NCI-H82 treated with DMSO at 0.1 percent for 48 hours (cell line): ENCODE data around the gene SIX5.
"Not testable (repeated sequence)": the region's sequence is repeated elsewhere in the genome, so short reads cannot be mapped to it uniquely, and the experiment has no call there.

ENCODE experiments used
- DNase-seq: peaks from one replicate; lab custom pipeline; 2025; ENCODE audit not compliant: unreplicated experiment; lab: John Stamatoyannopoulos, UW

Gene SIX5

DNA sequence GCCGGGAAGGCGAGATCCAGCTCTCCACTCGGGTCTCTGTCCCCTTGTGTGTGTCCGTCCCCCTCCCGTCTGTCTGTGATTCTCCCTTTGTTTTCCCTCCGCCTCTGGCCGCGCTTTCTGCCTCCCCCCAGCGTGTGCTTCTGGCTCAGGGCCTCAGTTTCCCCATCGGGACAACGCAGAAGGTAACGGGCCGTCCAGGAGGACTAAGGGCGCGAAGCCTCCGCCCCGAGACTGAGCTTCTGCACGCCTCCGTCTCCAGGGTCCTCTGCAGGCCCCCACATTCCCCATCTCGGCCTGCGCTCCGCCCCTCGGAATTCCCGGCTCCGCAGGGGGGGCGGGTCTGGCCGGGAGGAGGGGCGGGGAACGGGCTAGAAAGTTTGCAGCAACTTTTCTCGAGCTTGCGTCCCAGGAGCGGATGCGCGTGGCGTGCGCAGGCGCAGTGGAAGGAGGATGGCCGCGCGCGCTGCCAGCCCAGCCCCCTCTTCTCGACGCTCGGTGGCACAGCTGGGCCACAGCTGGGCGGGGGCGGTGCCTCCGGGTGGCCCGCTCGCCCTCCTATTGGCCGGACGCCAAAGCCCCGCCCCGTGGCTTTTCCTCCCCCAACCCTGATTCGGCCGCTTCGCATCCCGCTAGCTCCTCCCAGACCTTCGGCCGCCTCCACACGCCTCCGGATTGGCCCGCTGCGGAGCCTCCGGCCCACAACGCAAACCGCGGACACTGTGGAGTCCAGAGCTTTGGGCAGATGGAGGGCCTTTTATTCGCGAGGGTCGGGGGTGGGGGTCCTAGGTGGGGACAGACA is at the start of gene SIX5:
TSS of gene SIX5 (minus strand) at position 269 of the 799 bp plus-strand sequence. CDS start 408 bp downstream, outside the sequence.
- DNase-seq = peak; percentile 89

DNA sequence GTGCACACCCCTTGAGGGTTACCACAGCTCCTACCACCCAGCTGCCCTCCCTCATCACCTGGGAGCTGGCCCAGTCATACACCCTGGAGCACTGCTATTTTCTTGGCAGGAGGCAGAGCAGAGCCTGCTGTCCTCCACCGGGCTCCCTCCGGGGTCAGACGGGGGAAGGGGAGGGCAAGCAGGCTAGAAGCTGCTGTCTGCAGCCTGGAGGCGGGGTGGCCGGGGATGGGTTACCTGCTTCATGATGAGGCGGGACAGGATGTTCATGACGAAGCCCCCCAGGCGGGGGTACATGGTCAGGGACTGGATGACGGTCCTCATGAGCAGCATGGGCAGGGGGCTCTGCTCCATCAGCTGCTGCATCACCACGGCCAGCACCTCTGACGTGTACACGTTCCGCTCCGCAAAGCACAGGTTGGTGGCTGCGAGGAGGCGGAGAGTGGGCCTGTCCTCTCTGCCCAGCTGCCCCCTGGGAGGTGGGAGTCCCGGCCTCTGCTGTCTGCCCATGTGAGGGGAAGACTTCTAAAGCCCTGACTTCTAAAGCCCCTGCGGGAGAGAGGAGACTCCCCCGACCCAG is 48.8 kb upstream of the SIX5 start:
- DNase-seq = no peak

DNA sequence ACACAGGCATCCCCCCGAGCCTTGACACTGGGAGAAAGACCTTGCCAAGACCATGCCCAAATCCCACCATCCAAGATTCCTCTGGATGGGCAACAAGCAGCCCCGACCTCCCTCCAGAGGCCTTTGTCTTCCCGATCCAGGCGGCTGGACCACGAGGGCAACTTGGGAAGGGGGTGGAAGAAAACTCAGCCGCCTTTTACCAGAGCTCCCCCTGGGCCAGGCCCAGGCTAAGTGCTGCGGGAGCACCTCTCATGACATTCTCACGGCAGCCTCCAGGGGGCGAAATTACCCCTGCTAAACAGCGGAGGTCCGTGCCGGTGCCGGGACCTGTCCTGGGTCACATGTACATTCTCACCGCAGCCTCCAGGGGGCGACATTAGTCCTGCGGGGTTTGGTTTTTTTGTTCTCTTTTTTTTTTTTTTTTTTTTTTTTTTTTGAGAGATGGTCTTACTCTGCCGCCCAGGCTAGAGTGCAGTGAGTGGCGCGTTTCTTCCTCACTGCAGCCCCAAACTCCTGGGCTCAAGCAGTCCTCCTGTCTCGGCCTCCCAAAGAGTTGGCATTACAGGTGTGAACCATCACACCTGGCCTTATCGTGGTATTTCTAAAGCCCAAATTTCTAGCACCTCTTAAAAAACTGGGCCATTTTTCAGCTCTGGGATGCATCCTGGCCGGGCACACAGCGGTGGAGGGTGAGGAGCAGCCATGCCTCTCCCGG is 48.1 kb upstream of the SIX5 start:
- peak; percentile 77 for DNase-seq

DNA sequence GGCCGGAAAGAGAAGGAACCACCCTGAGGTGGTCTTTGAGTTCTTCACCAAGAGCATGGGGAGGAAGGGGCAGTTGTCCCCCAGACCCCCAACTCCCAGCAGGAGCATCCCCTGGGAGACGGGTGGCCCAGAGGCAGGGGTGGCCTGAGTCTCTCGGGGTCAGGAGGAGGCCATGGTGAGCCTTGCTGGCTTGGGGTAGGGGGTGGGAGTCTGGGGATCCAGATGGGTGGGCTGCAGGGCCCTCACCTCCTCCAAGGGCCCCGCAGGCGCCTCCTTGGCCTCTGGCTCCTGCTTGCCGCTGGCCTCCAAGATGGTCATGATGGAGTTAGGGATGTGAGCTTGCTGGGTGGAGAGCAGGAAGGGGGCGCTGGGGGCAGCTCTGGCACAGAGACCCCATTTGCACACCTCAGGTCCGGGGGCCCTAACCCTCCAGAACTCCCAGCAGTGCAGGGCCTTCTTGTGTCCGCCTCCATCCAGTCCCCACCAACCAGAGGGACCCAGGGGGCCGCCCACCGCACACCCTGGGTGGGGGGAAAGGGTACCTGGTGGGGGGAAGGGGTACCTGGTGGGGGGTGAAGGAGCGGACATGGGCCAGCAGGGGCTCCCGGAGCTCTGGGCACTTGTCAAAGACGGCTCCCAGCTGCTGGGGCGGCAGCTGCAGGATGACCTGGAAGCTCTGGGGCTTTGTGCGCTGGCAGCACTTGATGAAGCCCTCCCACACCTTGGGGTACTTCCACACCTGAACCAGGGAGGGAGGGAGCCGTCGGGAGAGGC is 47.4 kb upstream of the SIX5 start:
- no peak for DNase-seq

DNA sequence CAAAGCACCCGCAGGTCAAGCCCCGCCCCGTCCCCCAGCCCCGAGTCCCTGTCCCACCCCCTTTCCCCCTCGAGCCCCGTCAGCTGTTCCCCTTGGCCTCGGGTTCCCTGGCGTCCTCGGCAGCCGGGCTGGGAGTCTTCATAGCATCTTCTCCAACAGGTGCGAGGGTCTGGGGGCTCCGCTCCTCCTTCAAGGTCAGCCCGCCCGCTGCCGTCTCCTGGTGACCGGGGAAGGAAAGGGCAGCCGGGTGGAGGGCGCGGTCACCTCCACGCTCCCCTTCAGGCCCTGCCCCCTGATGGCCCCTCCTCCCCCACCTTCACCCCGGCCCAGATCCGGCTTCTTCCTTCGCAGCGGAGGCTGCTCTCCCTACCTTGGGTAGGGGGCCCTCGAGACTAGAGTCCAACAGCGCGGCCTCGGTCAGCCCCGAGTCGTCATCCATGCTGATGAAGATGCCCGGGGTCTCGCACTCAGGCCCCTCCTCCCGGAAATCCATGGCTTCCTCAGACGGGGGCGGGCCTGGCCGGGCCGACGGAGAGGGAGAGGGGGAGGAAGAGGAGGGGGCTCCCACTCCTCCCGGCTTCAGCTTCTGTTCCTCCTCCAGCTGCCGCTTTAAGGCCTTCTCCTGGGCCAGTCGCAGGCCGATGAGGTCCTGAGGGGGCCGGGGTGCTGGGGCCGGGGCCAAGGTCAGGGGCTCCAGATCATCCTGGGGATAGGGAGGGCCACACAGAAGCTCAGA is 46.6 kb upstream of the SIX5 start:
- DNase-seq = no peak

DNA sequence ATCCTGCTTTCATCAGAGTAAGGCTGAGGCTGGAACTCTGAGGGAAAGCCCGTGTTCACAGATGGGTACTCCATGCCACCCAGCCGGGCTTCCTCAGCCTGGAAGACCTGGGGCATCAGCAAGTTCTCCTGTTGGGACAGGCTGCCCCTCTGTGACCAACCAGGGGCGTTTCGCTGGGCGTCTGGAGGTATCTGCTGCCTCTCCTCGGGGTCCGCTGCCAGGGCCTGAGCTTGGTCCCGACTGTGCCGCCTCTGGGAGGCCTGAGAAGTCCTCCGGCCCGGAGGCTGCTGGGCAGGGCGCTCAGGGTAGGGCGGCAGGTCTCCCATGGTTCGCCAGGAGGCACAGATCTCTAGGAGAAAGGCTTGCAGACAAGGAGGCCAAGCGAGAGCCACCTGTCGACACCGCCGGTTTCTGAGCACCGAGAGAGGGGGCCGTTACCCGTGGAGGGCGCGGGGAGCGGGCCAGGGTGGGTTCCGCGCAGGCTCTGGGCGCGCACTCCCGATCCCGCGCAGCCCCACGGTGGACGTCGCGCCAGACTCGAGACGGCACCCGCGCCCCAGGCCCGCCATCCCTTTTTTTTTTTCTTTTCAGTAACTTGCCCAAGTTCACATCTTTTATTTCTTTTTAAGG is 45.9 kb upstream of the SIX5 start, which contains the start of gene RSPH6A:
TSS of gene RSPH6A (minus strand) at position 458 of the 630 bp plus-strand sequence. CDS start at position 326, 132 bp downstream.
- no peak for DNase-seq

DNA sequence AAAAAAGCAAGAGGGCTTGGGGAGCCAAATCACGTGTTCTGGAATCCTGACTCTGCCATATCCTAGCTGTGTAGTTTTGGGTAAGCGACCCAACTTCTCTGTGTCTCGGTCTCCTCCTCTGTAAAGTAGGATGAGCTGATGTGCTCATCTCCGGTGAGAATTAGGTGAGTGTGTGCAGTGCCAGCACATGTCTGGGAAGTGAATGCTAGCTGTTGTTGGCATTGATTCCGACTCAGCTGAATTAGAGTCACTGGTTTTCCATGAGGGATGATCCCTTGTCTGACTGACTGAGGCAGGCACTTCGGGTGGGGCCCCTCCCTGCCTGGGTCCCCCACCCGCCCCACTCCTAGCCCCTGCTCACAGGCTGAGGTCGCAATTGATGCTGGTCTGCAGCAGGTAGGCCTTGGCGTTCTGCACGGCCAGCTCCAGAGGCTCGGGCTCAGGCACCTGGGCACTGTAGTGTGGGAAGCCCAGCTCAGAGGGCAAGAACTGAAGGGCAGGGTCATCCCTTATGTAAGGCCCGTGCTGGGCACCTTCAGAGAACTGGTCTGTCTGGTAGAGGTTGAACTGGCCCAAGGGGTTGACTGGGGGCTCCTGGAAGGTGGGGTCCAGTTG is 45.2 kb upstream of the SIX5 start:
- no peak for DNase-seq

DNA sequence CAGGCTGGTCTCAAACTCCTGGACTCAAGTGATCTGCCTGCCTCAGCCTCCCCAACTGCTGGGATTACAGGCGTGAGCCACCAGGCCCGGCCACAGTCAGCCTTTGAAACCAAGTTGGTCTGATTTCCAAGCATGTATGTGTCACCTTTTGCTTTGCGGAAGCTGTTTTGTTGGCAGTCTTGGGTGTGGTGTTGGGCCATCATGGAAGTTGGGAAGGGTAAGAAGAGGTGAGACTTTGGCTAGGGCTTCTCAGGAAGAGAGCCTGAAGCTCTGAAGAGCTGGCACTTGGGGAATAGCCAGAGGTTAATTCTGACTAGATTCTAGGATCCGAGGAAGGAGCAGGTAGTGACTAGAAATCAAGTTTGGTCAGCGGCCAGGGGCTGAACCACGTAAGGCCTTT is 43.2 kb upstream of the SIX5 start:
- DNase-seq = no peak

DNA sequence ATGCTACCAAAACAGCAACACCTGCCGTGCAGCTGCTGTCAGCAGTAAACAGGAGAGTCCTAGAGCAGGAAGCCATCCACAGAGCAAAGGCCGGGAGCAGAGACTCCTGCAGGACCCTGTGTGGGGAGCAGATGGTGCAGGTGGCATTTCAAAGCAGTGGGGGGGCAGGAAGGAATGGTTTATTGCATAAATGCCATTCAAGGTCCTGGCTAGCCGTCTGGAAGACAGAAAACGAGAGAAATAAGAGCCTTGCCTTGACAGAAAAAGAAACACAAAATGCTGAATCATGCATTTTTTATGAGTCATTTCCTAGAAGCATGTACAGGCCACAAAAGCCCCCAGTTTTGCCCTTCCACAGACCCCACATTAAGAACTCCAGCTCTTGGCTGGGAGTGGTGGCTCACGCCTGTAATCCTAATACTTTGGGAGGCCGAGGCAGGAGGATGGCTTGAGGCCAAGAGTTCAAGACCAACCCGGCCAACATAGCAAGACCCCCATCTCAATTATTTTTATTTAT is 40.6 kb upstream of the SIX5 start:
- no peak for DNase-seq

DNA sequence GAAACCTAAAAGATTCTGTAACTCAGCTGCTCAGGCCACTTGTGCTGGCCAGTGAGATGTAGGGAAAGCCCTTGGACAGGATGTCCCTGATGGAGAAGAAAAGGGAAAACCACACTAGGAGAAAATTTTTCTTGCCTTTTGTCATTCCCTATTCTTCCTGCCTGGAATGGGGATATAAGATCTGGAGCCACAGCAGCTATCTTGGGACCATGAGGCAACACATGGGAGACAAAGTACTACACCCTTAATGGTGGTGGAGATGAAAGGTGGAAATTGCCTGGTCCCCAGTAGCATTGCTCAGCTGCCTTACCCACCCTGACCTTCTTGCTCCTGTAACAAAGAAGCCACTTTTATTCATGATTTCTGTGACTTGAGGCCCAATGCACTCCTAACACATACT is 36.7 kb upstream of the SIX5 start:
- DNase-seq = no peak

DNA sequence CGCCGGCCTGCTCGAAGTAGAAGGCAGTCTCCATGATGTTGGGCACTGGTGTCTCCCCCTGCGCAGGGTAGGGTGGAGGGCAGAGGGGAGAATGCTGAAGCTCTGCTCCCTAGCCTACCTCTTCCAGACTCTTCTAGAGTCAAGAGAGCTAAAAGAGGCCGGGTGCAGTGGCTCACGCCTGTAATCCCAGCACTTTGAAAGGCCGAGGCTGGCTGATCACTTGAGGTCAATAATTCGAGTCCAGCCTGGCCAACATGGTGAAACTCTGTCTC is 35.8 kb upstream of the SIX5 start:
- DNase-seq = no peak

DNA sequence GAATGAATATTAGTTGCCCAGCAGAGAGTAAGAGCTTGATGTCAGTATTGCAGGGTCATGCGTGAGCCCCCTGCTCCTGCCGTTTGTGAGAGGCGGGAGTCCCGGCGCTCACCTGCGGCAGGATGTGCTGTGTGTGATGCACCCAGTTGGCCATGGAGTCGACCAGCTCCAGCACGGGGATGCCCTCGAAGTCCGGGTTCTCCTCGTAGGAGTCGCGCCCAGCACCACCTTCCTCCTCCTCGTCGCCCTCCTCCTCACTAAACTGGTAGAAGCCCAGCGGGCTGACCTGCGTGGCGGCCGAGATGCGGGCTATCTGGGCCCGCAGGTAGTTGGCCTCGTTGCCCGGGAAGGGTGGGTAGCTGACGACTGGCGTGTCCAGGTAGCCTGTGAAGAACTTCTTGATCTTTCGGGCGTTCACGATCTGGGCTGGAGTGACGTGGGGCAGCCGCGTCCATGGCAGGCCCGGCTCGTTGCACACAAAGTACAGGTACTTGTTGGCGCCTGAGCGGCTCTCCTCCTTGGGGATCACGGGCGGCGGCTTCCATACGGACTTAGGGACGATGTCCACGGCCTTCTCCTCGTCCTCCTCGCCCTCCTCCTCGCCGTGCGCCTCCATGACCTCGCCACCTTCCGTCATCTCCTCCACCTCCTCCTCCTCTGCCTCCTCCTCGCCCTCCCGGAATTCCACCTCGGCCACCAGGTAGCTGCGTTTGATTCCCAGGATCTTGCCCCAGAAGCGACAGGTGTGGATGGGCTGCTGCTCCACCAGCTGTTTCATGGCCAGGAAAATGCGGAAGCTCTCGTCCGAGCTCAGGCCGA is 35.3 kb upstream of the SIX5 start:
- DNase-seq = no peak

DNA sequence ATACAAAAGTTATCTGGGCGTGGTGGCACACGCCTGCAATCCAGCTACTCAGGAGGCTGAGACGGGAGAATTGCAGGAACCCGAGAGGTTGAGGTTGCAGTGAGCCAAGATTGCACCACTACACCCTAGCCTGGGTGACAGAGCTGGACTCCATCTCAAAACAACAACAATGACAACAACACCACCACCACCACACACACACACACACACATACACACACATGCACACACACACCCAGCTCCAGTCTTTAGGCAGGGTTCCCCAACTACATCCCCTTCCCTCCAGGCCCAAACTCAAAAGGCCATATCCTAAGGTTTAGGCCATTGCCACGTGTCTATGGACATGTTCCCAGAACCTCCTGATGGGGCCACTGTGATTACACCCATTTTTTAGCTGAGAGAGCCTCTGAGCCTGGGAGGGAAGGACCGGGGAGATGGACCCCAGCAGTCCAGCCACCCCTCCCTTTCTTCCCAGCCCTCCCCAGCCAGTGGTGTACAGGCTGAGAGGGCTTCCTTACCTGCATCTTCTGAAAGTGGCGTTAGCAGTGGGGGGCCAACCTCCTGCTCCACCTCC is 32.6 kb upstream of the SIX5 start:
- DNase-seq = no peak

DNA sequence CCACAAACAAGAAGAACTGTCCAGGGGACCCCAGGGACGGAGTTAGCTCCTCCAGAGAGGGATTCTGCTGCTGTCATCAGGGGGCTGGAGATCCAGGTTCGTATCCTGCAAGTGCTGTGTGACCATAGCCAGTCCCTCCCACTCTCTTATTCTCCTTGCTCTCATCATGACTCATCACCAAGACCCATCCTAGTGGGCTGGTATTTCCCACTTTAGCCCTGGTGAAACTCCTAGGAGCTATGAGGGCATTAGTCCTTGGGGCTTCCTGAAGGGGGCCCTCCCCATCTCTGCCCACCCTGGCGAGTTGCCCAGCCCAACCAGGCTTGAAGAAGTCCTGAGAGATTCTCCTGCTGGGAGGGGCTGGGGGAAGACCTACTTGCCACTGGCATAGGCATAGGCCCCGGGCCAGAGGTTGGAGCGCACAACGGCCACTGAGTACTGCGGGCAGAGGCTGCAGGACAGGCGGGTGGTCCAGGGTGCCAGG is 31.1 kb upstream of the SIX5 start:
- DNase-seq = no peak

DNA sequence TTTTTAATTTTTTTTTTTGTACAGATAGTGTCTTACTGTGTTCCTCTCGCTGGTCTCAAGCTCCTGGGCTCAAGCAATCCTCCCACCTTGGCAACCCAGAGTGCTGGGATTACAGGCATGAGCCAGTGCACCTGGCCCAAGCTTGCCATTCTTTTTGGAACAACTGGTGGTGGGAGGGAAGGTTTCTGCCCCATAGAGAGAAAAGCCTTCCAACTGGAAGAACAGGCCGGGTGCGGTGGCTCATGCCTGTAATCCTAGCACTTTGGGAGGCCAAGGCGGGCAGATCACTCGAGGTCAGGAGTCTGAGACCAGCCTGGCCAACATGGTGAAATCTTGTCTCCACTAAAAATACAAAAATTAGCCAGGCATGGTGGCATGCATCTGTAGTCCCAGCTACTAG is 30.5 kb upstream of the SIX5 start:
- DNase-seq = not testable (repeated sequence)

DNA sequence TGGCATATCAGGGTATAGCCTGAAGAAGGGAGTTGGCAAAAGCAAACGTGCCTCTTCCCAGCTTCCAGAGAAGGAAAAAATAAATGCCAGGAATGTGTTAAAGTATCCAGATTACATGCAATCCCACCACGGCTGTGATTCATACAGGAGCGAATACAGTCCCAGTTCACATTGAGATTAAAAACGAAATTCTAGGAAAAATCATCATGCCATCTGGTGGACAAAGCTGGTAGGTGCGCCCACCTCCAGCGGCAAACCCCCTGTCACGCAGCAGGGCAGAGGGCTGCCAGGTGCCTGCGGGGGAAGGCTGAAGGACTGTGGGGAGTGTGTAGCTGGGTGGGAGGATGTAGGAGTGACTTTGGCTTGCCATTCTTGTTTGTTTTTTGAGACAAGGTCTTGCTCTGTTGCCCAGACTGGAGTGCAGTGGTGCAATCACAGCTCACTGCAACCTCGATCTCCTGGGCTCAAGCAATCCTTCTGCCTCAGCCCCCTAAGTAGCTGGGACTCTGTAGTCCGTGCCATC is 30.0 kb upstream of the SIX5 start:
- peak; percentile 58 for DNase-seq

DNA sequence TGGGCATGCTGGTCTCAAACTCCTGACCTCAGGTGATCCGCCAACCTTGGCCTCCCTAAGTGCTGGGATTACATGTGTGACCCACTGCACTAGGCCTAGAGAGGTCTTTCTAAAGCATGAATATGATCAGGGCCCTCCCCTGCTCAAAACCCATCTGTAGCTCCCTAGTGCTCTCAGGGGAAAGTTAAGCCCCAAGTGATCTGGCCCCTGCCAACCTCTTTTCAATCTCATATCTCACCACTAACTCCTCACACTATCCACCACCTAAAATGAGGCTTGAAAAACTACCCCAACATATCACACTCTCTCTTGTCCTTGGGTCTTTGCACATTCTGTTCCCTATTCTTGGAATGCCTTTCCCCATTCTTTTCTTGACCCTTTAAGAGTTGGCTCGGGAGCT is 25.6 kb upstream of the SIX5 start:
- DNase-seq = no peak

DNA sequence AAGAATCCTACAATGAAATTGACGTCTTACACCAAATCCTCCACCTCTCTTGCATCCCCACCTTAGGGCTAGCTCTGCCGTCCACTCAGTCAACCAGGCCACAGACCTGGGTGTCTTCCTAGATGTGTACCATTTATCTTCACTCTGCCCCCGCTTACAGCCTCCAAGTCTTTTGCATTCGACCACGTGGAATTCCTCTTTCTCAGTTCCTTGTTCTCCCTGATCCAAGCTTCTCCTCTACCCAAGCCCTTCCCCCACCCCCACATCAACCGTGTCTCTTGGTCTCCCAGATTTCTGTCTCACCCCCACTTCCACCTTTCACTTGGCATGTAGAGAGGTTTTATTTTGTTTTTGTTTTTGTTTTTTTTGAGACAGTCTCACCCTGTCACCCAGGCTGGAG is 24.8 kb upstream of the SIX5 start:
- DNase-seq = no peak
